Dermis microvascular lymphatic vessel endothelial cell (primary cell): Measurements from ENCODE around the gene THOC5. TPM values are rescaled to one million over a fixed set of nuclear protein-coding genes. Genes with fewer than 3 reads are reported as not detected.
"Not testable (repeated sequence)": the region's sequence is repeated elsewhere in the genome, so short reads cannot be mapped to it uniquely, and the experiment has no call there.

Experiments
- DNase-seq, 2 donors: peaks; one replicate each; pipeline versions ENCODE4 v3.0.0 to v3.0.0-alpha.2; 2010; ENCODE audit warnings: low read depth in 2 of 2
- total RNA-seq: library from RNA; depleted of rRNA; stranded (reverse); fragments of >200 nt; gene quantifications from 2 replicates; pipeline ENCODE4 v1.2.1, GENCODE V29; 2014

The THOC5 gene
- total RNA-seq, 1 donor from 2014 or later, result 28.1 TPM

GRCh38 chr22:29511126-29511862 lies 42.3 kb downstream of the THOC5 start:
- no peak for DNase-seq

- DNase-seq, result no peak
Observed at GRCh38 chr22:29510542-29510941, 43.0 kb downstream of the THOC5 start.

DNA sequence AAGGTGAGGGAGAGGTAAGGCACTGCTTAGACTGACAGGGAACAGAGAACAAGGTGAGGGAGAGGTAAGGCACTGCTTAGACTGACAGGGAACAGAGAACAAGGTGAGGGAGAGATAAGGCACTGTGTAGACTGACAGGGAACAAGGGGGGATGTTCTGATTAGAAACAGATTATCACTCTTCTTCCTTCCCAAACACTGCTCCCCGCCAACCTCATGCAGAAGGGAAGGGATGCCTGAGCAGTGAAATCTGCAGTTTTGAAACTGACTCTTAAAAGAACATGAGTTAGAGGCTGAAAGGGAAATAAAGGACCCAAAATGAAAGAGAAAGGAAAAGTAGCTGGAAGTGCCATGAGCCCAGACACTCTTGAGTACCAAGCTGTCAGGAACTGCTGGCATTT lies 43.7 kb downstream of the THOC5 start:
- DNase-seq, result no peak

DNA sequence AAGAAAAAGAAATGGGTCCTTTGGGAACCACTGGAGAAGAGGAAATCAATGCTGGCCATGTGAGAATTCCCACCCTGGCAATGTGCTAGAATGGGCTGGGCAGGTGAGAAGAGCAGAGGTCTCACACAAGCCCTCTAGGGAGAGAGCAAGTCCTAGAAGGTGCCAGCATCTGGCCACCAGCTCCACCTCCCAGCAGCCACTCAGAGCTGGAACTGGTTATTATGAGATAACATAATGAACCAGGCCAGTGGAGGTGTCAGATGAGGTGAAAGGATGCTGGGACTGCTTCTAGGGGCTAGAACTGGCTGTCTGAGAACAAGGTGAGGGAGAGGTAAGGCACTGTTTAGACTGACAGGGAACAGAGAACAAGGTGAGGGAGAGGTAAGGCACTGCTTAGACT lies 44.3 kb downstream of the THOC5 start:
- DNase-seq, result no peak

- peak in 1 of 2 donors; percentile 5 for DNase-seq
Observed at GRCh38 chr22:29503811-29504372, 49.7 kb downstream of the THOC5 start.

DNA sequence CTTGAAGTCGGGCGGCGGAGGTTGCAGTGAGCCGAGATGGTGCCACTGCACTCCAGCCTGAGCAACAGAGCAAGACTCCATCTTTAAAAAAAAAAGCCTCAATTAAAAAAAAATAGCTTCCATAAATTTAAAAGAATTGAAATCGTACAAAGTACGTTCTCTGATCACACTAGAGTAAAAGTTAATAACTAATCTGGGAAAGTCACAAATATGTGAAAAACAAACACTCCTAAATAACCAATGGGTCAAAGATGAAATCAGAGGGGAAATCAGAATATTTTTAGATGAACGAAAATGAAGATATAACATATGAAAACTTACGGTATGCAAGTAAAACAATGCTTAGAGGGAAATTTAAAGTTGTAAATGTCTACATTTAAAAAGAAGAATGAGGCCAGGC lies 53.7 kb downstream of the THOC5 start:
- DNase-seq, result no peak

- DNase-seq, result no peak
Observed at GRCh38 chr22:29493636-29494035, 59.9 kb downstream of the THOC5 start.

DNA sequence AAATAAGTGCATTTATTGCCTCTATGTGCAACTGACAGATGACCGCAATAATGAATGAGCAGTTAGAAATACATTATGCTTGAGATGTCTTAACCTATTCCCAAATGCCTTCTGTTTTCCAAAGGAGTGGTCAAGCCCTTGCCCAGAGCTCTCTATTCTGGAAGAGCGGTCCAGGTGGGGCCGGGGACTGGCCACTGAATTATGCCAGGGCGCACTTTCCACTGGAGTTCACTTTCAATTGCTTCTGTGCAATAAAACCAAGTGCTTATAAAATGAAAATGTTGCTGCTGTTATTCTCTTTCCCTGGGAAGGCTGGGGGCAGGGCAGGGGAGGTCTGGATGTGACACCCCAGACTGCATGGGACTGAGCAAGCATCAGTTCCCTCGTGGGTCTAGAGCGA lies 62.5 kb downstream of the THOC5 start:
- DNase-seq, result no peak

- not testable (repeated sequence) for DNase-seq
Observed at GRCh38 chr22:29489127-29489780, 64.3 kb downstream of the THOC5 start.

- no peak for DNase-seq
Observed at GRCh38 chr22:29487426-29487986, 66.1 kb downstream of the THOC5 start.

- DNase-seq, result no peak
Observed at GRCh38 chr22:29485448-29485847, 68.1 kb downstream of the THOC5 start.

GRCh38 chr22:29484642-29485041 lies 68.9 kb downstream of the THOC5 start:
- no peak for DNase-seq

GRCh38 chr22:29483254-29483653 lies 70.3 kb downstream of the THOC5 start:
- DNase-seq, result no peak

DNA sequence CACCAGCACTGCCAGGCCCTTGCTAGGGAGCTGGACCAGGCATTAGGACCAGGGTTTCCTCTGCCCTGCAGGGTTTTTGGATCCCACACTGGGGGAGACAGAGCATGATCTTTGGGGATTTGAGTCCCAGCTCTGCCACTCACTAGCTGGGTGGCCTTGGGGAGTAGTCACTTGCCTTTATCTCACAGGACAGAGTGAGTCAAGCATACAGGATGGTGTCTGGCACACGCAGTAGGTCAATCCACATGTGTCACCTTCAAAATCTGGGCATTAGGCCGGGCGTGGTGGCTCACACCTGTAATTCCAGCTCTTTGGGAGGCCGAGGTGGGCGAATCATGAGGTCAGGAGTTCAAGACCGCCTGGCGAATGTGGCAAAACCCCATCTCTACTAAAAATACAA lies 70.8 kb downstream of the THOC5 start:
- no peak for DNase-seq

DNA sequence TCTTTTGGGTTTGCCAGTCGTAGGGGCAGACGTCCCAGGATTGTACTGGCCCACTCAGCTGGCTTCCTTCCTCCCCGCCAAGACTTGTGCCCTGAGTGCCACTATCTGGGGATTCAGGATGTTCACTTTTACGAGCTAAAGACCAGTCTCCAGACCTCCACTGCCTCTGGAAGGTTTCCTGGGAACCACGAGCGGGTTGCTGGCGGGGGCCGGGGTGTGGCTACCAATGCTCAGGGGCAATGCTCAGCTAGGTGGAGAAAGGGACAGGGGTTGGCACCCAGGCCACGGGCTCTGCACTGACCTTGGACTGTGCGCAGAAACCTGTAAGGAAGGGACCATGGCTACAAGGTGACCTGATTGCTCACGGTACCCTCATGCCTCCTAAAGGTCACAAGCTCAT lies 71.3 kb downstream of the THOC5 start:
- DNase-seq, result no peak

DNA sequence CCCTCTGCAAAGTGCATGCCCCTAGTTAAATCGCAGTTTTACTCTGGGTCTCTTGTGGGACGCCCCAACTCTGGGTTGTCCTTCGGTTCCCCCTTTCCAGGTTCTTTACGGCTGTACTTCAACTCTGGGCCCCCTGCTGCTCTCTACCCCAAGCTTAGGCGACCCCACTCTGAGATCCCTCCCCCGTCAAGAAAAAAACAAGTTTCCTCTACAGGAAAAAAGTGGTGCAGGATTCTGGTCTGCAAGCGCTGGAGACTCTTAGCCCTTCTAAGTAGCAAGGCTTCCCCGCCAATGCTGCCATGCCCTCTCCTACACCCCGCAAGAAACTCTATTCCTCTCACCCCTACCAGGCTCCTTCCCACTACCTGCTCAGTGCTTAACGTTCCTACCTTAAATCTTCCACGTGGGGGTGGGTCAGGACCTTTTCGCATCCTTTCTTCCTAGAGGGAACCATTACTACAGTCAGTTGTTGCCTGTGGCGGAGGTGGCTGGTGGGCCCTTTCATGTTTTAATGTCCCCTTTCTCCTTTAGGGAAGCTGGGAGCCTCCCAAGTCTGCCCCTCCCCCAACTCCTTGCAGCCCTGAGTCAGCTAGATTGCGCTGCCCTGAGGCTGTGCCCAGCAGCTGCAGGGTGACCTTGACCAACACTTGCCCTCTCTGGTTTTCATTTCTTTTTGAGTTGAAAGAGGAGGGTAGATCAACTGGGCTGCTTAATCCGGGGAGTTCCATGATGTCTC lies 72.1 kb downstream of the THOC5 start:
- DNase-seq, result no peak

DNA sequence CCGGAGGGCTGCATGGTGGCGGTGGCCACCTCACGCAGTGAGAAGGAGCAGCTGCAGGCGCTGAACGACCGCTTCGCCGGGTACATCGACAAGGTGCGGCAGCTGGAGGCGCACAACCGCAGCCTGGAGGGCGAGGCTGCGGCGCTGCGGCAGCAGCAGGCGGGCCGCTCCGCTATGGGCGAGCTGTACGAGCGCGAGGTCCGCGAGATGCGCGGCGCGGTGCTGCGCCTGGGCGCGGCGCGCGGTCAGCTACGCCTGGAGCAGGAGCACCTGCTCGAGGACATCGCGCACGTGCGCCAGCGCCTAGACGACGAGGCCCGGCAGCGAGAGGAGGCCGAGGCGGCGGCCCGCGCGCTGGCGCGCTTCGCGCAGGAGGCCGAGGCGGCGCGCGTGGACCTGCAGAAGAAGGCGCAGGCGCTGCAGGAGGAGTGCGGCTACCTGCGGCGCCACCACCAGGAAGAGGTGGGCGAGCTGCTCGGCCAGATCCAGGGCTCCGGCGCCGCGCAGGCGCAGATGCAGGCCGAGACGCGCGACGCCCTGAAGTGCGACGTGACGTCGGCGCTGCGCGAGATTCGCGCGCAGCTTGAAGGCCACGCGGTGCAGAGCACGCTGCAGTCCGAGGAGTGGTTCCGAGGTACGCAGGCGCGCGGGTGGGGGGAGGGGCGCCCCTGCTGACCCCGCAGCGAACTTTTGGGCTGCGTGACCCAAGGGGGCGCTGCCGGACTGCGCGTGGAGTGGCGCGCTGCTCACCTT lies 72.9 kb downstream of the THOC5 start:
- peak in 1 of 2 donors; percentile 12 for DNase-seq

DNA sequence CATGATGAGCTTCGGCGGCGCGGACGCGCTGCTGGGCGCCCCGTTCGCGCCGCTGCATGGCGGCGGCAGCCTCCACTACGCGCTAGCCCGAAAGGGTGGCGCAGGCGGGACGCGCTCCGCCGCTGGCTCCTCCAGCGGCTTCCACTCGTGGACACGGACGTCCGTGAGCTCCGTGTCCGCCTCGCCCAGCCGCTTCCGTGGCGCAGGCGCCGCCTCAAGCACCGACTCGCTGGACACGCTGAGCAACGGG lies 73.4 kb downstream of the THOC5 start:
- DNase-seq, result no peak

GRCh38 chr22:29479417-29480261 lies 73.9 kb downstream of the THOC5 start, which contains the start of gene NEFH:
TSS of gene NEFH (plus strand) at chr22:29480218. CDS start at chr22:29480263, 45 bp downstream.
- no peak for DNase-seq
